ENCODE data around the gene TAGAP.
"Not testable (repeated sequence)": the region's sequence is repeated elsewhere in the genome, so short reads cannot be mapped to it uniquely, and the experiment has no call there.

The TAGAP gene

GRCh38 chr6:159010037-159010612, 34.7 kb downstream of the TAGAP start:
- H2BK15ac ChIP-seq (ENCODE audit: low read length); H2AFZ ChIP-seq (ENCODE audit: low read length); H3K36me3 ChIP-seq (replicated peaks in 1 of 2; ENCODE audit: control insufficient read depth in 2 of 2, insufficient read depth in 2 of 2, low read length in 2 of 2); H3K18ac ChIP-seq (ENCODE audit: low read length); H3K27me3 ChIP-seq (ENCODE audit: control insufficient read depth in 3 of 3, insufficient read depth in 3 of 3, low read depth in 1 of 3, low read length in 3 of 3); H3K79me1 ChIP-seq (ENCODE audit: low read depth, low read length); H3K9ac ChIP-seq (ENCODE audit: low read depth, low read length, poor library complexity); H2BK120ac ChIP-seq (ENCODE audit: low read depth, low read length); DNase-seq (ENCODE audit: low spot score); H3K14ac ChIP-seq (ENCODE audit: low read length); H3K4me3 ChIP-seq (ENCODE audit: low read length in 2 of 2); H4K8ac ChIP-seq (ENCODE audit: low read depth, low read length); H2BK12ac ChIP-seq (ENCODE audit: low read length); H2BK5ac ChIP-seq (ENCODE audit: low read length); H3K9me3 ChIP-seq (replicated peaks in 1 of 2; ENCODE audit: control insufficient read depth in 2 of 2, insufficient read depth in 1 of 2, low read depth in 1 of 2, low read length in 2 of 2); H3K4ac ChIP-seq (ENCODE audit: low read length); H3K4me1 ChIP-seq (ENCODE audit: control insufficient read depth in 2 of 2, insufficient read depth in 1 of 2, low read depth in 1 of 2, low read length in 2 of 2); H3K4me2 ChIP-seq (ENCODE audit: insufficient read depth, low read length, poor library complexity, severe bottlenecking); H4K91ac ChIP-seq (ENCODE audit: low read depth, low read length, poor library complexity); H3K27ac ChIP-seq (replicated peaks; ENCODE audit: low read length); H3K23ac ChIP-seq (ENCODE audit: low read depth, low read length, poor library complexity); H2AK5ac ChIP-seq (ENCODE audit: low read depth, low read length): not testable (repeated sequence)
- no CpG with 5 or more reads among the region's 7 CpGs for WGBS, 2 donors (ENCODE audit: extremely low coverage in 2 of 2, insufficient read length in 2 of 2, insufficient replicate concordance in 1 of 2)

DNA sequence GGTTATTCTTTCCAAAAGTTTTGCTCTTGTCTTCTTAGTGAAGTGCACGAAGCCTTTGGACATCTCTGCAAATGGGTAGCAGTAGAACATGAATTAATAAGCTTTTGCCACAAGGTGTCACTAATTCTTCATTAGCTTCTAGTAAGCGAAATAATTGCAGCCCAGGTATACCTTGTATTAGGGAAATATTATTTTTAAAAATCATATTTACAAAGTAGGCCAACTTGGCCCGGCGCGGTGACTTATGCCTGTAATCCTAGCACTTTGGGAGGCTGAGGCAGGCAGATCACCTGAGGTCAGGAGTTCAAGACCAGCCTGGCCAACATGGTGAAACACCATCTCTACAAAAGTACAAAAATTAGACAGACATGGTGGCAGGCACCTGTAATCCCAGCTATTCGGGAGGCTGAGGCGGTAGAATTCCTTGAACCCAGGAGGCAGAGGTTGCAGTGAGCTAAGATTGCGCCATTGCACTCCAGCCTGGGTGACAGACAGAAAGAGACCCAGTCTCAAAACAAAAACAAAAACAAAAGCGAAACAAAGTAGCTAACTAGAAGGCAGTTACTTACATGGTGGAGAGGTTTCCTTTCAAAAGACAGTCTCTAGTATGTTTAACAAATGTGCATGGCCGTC, 36.0 kb downstream of the TAGAP start:
- H2AK5ac ChIP-seq (ENCODE audit: low read depth, low read length), result no peak overlapping the region
- no peak overlapping the region for H2BK15ac ChIP-seq (ENCODE audit: low read length)
- H4K8ac ChIP-seq (ENCODE audit: low read depth, low read length), result no peak overlapping the region
- no peaks in the 10 kb centered on the region for H3K27me3 ChIP-seq (ENCODE audit: control insufficient read depth in 3 of 3, insufficient read depth in 3 of 3, low read depth in 1 of 3, low read length in 3 of 3)
- no peak overlapping the region for H3K27ac ChIP-seq (replicated peaks; ENCODE audit: low read length)
- no peak overlapping the region for H3K23ac ChIP-seq (ENCODE audit: low read depth, low read length, poor library complexity)
- no peak overlapping the region for H2BK5ac ChIP-seq (ENCODE audit: low read length)
- no peak overlapping the region for H3K18ac ChIP-seq (ENCODE audit: low read length)
- H3K9me3 ChIP-seq (replicated peaks in 1 of 2; ENCODE audit: control insufficient read depth in 2 of 2, insufficient read depth in 1 of 2, low read depth in 1 of 2, low read length in 2 of 2), result no peaks in the 10 kb centered on the region
- H3K4me3 ChIP-seq (ENCODE audit: low read length in 2 of 2), result no peak overlapping the region
- H3K9ac ChIP-seq (ENCODE audit: low read depth, low read length, poor library complexity), result no peak overlapping the region
- WGBS, 2 donors (ENCODE audit: extremely low coverage in 2 of 2, insufficient read length in 2 of 2, insufficient replicate concordance in 1 of 2), result no CpG with 5 or more reads among the region's 10 CpGs
- no peak overlapping the region for H2BK12ac ChIP-seq (ENCODE audit: low read length)
- no peak for DNase-seq (ENCODE audit: low spot score)
- H3K36me3 ChIP-seq (replicated peaks in 1 of 2; ENCODE audit: control insufficient read depth in 2 of 2, insufficient read depth in 2 of 2, low read length in 2 of 2), result no peaks in the 10 kb centered on the region
- H3K79me1 ChIP-seq (ENCODE audit: low read depth, low read length), result no peaks in the 10 kb centered on the region
- H3K4ac ChIP-seq (ENCODE audit: low read length), result no peak overlapping the region
- no peak overlapping the region for H3K4me2 ChIP-seq (ENCODE audit: insufficient read depth, low read length, poor library complexity, severe bottlenecking)
- no peak overlapping the region for H3K14ac ChIP-seq (ENCODE audit: low read length)
- no peaks in the 10 kb centered on the region for H3K4me1 ChIP-seq (ENCODE audit: control insufficient read depth in 2 of 2, insufficient read depth in 1 of 2, low read depth in 1 of 2, low read length in 2 of 2)
- no peak overlapping the region for H2AFZ ChIP-seq (ENCODE audit: low read length)
- H2BK120ac ChIP-seq (ENCODE audit: low read depth, low read length), result no peak overlapping the region
- H4K91ac ChIP-seq (ENCODE audit: low read depth, low read length, poor library complexity), result no peak overlapping the region

DNA sequence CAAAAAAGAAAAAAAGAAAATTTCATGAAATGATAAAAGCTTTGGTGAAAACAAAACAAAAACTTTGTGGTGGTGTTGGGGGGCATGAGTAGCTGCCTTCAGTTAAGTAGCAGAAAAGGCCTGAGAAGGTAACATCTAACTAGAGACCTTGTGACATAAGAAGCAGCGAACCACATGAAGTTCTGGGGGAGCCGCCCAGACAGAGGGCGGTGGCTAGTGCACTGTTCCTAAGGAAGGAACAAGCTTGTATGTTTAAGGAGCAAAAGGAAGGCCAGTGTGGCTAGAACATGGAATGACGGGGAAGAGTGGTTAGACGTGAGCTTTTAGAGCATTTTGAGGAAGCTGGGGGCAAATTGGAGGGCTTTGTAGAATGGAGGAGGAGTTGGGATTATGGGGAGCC, 37.3 kb downstream of the TAGAP start:
- Histone ChIP-seq H3K4me3 (ENCODE audit: low read length in 2 of 2) (no peak overlapping the region), H3K9me3 (replicated peaks in 1 of 2; ENCODE audit: control insufficient read depth in 2 of 2, insufficient read depth in 1 of 2, low read depth in 1 of 2, low read length in 2 of 2) (no peaks in the 10 kb centered on the region), H3K9ac (ENCODE audit: low read depth, low read length, poor library complexity) (no peak overlapping the region), H2BK15ac (ENCODE audit: low read length) (no peak overlapping the region), H2AK5ac (ENCODE audit: low read depth, low read length) (no peak overlapping the region), H3K4me2 (ENCODE audit: insufficient read depth, low read length, poor library complexity, severe bottlenecking) (no peak overlapping the region), H3K79me1 (ENCODE audit: low read depth, low read length) (no peaks in the 10 kb centered on the region), H3K18ac (ENCODE audit: low read length) (no peak overlapping the region), H4K8ac (ENCODE audit: low read depth, low read length) (no peak overlapping the region), H3K27ac (replicated peaks; ENCODE audit: low read length) (no peak overlapping the region), H2BK12ac (ENCODE audit: low read length) (no peak overlapping the region), H2BK120ac (ENCODE audit: low read depth, low read length) (no peak overlapping the region), H3K4me1 (ENCODE audit: control insufficient read depth in 2 of 2, insufficient read depth in 1 of 2, low read depth in 1 of 2, low read length in 2 of 2) (no peaks in the 10 kb centered on the region), H3K23ac (ENCODE audit: low read depth, low read length, poor library complexity) (no peak overlapping the region), H3K4ac (ENCODE audit: low read length) (no peak overlapping the region), H4K91ac (ENCODE audit: low read depth, low read length, poor library complexity) (no peak overlapping the region), H2AFZ (ENCODE audit: low read length) (no peak overlapping the region), H3K27me3 (ENCODE audit: control insufficient read depth in 3 of 3, insufficient read depth in 3 of 3, low read depth in 1 of 3, low read length in 3 of 3) (no peaks in the 10 kb centered on the region), H2BK5ac (ENCODE audit: low read length) (no peak overlapping the region), H3K36me3 (replicated peaks in 1 of 2; ENCODE audit: control insufficient read depth in 2 of 2, insufficient read depth in 2 of 2, low read length in 2 of 2) (no peaks in the 10 kb centered on the region), H3K14ac (ENCODE audit: low read length) (no peak overlapping the region)
- WGBS, 2 donors (ENCODE audit: extremely low coverage in 2 of 2, insufficient read length in 2 of 2, insufficient replicate concordance in 1 of 2), result no CpG with 5 or more reads among the region's 5 CpGs
- no peak for DNase-seq (ENCODE audit: low spot score)

DNA sequence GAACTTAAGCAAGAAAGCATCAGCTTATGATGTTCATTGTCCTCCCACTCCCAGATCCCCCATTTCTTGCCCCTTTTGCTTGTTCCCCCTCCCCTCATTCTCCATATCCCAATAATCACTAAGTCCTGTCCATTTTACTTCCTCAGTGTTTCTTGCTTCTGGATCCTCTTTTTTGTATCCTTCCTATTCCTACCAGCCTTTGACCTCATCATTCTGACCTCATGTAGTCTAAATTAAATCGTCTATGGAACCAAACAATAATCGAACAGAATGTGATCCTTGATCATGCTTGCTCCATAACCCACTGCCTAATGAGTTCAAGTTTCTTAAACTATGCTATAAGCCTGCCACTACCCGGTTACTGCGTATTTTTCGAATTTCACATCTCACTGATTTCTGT, 39.4 kb downstream of the TAGAP start:
- H3K36me3 ChIP-seq (replicated peaks in 1 of 2; ENCODE audit: control insufficient read depth in 2 of 2, insufficient read depth in 2 of 2, low read length in 2 of 2), result no peaks in the 10 kb centered on the region
- no peak overlapping the region for H4K8ac ChIP-seq (ENCODE audit: low read depth, low read length)
- H3K4me2 ChIP-seq (ENCODE audit: insufficient read depth, low read length, poor library complexity, severe bottlenecking), result no peak overlapping the region
- H3K18ac ChIP-seq (ENCODE audit: low read length), result no peak overlapping the region
- no peak for DNase-seq (ENCODE audit: low spot score)
- H4K91ac ChIP-seq (ENCODE audit: low read depth, low read length, poor library complexity), result no peak overlapping the region
- no peak overlapping the region for H2BK5ac ChIP-seq (ENCODE audit: low read length)
- no peak overlapping the region for H3K4ac ChIP-seq (ENCODE audit: low read length)
- no CpG with 5 or more reads among the region's 5 CpGs for WGBS, 2 donors (ENCODE audit: extremely low coverage in 2 of 2, insufficient read length in 2 of 2, insufficient replicate concordance in 1 of 2)
- H3K4me1 ChIP-seq (ENCODE audit: control insufficient read depth in 2 of 2, insufficient read depth in 1 of 2, low read depth in 1 of 2, low read length in 2 of 2), result no peaks in the 10 kb centered on the region
- H2BK12ac ChIP-seq (ENCODE audit: low read length), result no peak overlapping the region
- no peak overlapping the region for H3K4me3 ChIP-seq (ENCODE audit: low read length in 2 of 2)
- no peak overlapping the region for H3K27ac ChIP-seq (replicated peaks; ENCODE audit: low read length)
- no peak overlapping the region for H2BK15ac ChIP-seq (ENCODE audit: low read length)
- no peak overlapping the region for H2AK5ac ChIP-seq (ENCODE audit: low read depth, low read length)
- no peaks in the 10 kb centered on the region for H3K9me3 ChIP-seq (replicated peaks in 1 of 2; ENCODE audit: control insufficient read depth in 2 of 2, insufficient read depth in 1 of 2, low read depth in 1 of 2, low read length in 2 of 2)
- no peak overlapping the region for H3K23ac ChIP-seq (ENCODE audit: low read depth, low read length, poor library complexity)
- no peaks in the 10 kb centered on the region for H3K27me3 ChIP-seq (ENCODE audit: control insufficient read depth in 3 of 3, insufficient read depth in 3 of 3, low read depth in 1 of 3, low read length in 3 of 3)
- no peaks in the 10 kb centered on the region for H3K79me1 ChIP-seq (ENCODE audit: low read depth, low read length)
- H3K9ac ChIP-seq (ENCODE audit: low read depth, low read length, poor library complexity), result no peak overlapping the region
- H2AFZ ChIP-seq (ENCODE audit: low read length), result no peak overlapping the region
- H3K14ac ChIP-seq (ENCODE audit: low read length), result no peak overlapping the region
- no peak overlapping the region for H2BK120ac ChIP-seq (ENCODE audit: low read depth, low read length)

Data from neuronal stem cell (in vitro differentiated cells).